GM12873 (cell line): ENCODE measurements around the gene GBE1.

Experiments used
- TF ChIP-seq, protein P1 (sequence below): IDR thresholded peaks from 2 replicates; pipeline ENCODE4 v1.5.1; 2012; ENCODE audit warnings: low read depth, mild to moderate bottlenecking, moderate library complexity, low read length, control low read depth; ENCODE audit not compliant: insufficient read depth; ENCODE audit errors: missing control alignments

The GBE1 gene

DNA sequence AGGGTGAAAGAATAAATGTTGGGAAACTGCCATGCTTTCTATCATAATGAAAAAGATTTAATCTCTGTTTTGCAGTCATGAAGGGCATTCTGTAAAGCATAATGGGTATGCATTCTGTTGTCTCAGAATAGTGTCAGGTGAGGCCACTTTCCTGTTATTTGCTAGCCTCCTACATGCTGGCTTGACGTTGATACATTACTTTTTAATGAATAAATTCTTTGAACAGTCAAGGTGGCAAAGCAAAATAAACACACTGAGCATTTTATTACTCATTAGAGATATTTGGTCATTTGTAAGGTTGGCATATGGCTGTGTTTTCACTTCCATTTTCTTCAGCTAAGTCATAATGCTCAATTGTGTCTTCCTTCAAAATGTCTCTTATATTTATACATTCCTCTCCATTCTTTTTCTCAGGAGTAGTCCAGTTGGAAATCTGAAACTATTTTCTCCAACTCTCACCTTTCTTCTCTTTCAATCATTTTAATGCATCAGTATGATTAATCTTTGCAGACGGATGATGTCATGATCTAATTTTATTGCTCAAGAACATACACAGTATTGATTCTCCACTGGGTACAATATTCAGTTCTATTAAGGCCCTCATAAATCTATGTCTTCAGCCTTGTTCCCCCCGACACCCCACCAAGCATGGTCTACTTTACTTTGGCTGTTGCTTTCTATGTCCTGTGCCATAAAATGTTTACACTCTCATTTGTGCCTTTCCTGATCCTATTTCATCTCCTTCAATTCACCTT, 290.7 kb downstream of the GBE1 start:
- TF ChIP-seq, protein P1, sequence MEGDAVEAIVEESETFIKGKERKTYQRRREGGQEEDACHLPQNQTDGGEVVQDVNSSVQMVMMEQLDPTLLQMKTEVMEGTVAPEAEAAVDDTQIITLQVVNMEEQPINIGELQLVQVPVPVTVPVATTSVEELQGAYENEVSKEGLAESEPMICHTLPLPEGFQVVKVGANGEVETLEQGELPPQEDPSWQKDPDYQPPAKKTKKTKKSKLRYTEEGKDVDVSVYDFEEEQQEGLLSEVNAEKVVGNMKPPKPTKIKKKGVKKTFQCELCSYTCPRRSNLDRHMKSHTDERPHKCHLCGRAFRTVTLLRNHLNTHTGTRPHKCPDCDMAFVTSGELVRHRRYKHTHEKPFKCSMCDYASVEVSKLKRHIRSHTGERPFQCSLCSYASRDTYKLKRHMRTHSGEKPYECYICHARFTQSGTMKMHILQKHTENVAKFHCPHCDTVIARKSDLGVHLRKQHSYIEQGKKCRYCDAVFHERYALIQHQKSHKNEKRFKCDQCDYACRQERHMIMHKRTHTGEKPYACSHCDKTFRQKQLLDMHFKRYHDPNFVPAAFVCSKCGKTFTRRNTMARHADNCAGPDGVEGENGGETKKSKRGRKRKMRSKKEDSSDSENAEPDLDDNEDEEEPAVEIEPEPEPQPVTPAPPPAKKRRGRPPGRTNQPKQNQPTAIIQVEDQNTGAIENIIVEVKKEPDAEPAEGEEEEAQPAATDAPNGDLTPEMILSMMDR: no peak

DNA sequence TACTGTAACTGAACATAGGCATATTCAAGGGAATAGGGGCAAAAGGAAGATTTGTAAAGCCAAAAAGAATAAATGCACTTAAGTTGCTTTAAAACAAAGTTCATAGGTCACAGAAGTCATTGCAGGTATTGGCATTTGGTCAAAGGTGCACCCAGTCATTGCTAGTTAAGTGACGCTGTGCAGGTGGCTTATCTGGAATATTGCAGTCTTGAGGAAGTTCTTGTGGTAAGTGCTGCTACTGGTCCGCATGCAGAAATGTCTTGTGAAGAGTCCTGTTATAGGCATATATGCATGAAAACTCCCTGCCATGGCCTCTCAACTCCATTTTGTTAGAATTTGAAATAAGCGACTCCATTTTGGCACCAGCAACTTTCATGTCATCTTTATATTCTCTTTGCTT, 293.1 kb downstream of the GBE1 start:
- TF ChIP-seq, protein P1: no peak

DNA sequence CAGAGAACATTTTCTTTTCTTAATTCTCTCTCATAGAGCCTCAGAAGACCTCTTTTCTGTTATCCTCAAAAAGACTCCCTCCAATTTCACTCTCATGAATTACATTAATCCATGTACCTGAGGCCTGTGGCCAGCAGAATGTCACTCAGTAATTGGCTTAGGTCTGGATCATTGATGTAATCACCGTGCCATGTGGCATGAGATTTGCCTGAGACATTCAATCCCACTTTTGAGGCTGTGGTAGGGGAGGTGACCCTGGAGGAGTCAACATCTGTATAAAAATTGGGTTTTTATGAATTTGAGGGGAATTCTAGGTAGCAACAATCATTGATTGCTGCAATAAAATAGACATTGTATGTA, 295.3 kb downstream of the GBE1 start:
- TF ChIP-seq, protein P1: no peak

DNA sequence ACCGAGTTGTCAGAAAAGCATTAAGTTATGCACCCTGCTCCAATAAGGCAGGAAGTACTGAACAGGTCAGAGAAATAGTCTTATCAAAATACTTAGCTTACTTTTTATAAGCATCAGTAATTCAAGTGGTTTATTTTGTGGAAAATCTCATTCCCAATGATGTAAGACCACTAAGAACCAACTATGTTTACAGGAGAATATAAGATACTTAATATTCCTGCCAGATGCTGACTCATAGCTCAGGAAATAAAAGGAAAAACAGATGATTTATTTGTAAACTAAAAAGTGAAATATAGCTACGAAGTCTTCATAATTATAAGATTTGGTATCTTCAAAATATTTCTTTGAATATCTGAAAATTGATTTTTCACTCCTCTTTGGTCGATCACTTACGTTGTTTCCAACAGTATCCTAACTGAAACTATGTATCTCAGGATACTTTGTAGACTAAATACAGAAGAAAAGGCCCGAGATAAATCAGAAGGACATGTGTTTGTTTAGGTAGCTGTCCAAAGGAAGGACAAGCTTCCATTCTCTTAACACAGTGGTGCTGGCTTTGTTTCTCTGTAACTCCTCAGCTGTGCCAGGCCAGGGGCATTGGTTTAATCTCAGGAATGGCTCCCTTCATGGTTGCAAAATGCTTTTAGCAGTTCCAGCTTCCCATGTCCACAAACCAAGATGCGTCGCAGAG, 295.8 kb downstream of the GBE1 start:
- TF ChIP-seq, protein P1: no peak

DNA sequence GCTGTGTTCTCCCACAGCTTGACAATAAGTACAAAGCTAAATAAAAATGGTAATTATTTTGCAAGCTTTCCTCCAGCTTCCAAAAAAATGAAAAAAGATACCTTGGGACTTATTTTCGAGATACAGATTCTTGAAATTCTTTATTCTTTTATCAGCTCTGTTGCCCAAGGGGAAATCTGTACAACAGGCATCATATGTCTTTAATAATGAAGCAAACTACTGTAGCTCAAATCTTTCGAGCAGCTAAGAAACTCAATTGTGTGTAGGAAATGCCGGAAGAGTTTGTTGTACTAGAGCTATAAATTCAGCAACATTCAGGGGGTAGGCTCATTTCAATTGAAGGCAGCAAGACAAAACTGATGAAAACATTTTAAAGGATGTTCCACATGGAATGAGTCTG, 297.7 kb downstream of the GBE1 start:
- TF ChIP-seq, protein P1: no peak

DNA sequence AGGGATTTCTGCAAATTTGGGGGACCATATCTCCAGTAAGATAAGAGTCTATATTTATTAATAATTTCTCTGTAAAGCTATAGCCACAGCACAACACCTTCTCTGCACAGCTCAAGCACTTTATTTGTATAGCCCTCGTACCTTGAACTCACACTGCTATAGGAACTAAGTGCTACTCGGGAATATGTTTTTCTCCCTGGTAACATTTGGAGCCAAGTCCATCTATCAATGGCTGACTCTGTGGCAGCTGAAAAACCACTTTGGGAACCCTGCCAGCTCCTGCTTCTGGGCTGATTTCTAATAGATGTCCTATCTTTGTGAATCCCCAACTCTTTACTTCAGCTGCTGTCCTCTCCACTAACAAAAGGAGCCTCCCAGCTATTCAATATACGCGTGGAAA, 298.5 kb downstream of the GBE1 start:
- TF ChIP-seq, protein P1: no peak

DNA sequence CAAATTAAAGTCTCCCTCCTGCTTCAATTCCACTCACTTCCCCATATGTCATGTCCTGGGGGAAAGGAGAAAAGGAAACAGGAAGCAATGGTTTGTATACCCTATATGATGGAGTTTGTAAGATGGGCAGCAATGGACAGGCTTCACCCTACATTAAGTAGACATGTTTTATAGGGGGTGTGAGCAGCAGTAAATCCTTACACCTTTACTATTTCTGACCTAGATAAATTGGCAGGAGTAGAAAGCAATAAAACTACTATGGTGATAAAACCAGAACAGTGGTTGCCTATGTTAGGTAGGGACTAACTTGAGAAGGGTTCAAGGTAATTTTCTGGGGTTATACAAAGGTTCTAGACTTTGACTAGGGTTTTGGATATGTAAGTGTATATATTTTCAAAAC, 301.7 kb downstream of the GBE1 start:
- TF ChIP-seq, protein P1: no peak
